Activated CD8-positive, alpha-beta memory T cell treated with anti-CD3 and anti-CD28 coated beads, Interleukin-2, amount 10 ng/mL, durations not matched to agents 7 days and 5 days (primary cell): ENCODE results near the gene NACC2. TPM values are rescaled to one million over a fixed set of nuclear protein-coding genes. Genes with fewer than 3 reads are reported as not detected.

Experiments
- ATAC-seq: fragments of 150-1000 bp; cut with Tn5 transposase; one replicate; pipeline ENCODE4 v1.10.0; 2021; ENCODE audit warnings: moderate library complexity
- CTCF ChIA-PET: fragments of 350-600 bp; sonication (Branson Sonifier 250); formaldehyde crosslinking; loops from one replicate; lab custom pipeline; 2021; ENCODE audit warnings: antibody characterized with exemption; lab: Charles Lee
- DNase-seq: peaks from one replicate; pipeline ENCODE4 v3.0.0-alpha.2; 2020
- H3K27ac Mint-ChIP-seq: one replicate; pipeline ENCODE4 v1.8.0; 2021; ENCODE audit warnings: mild to moderate bottlenecking, mixed read lengths
- H3K27me3 Mint-ChIP-seq: one replicate; pipeline ENCODE4 v1.8.0; 2021; ENCODE audit warnings: mixed read lengths
- H3K36me3 Mint-ChIP-seq: one replicate; pipeline ENCODE4 v1.8.0; 2021; ENCODE audit warnings: mild to moderate bottlenecking, mixed read lengths
- H3K4me1 Mint-ChIP-seq: one replicate; pipeline ENCODE4 v1.8.0; 2021; ENCODE audit warnings: mixed read lengths
- H3K4me3 Mint-ChIP-seq: one replicate; pipeline ENCODE4 v1.8.0; 2021; ENCODE audit warnings: mild to moderate bottlenecking, moderate library complexity, mixed read lengths
- H3K9me3 Mint-ChIP-seq: one replicate; pipeline ENCODE4 v1.8.0; 2022; ENCODE audit warnings: low read depth, mixed read lengths
- total RNA-seq, 2 experiments: library from RNA; stranded (reverse); gene quantifications; one replicate each; pipeline ENCODE4 v1.2.3, GENCODE V29; 2021

NACC2 gene
- total RNA-seq, 2 experiments from 2014 or later: 6.3 to 9.7 TPM

- ATAC-seq (no peak), DNase-seq (no peak)
- Mint-ChIP-seq H3K4me1 (peaks cover 7% of the 10 kb centered on the region), H3K9me3 (no peaks in the 10 kb centered on the region), H3K27ac (no peak overlapping the region), H3K36me3 (peaks cover 5% of the 10 kb centered on the region), H3K4me3 (no peak overlapping the region), H3K27me3 (no peaks in the 10 kb centered on the region)
- CTCF ChIA-PET: no interaction called here
Measured at GRCh38 chr9:136023410-136024225, 71.5 kb downstream of the NACC2 start.

- CTCF ChIA-PET: no interaction called here
- no peaks in the 10 kb centered on the region for H3K9me3 Mint-ChIP-seq
- no peak overlapping the region for H3K4me3 Mint-ChIP-seq
- H3K36me3 Mint-ChIP-seq: peaks cover 5% of the 10 kb centered on the region
- DNase-seq (no peak), ATAC-seq (no peak)
- peaks cover 7% of the 10 kb centered on the region for H3K4me1 Mint-ChIP-seq
- H3K27me3 Mint-ChIP-seq: no peaks in the 10 kb centered on the region
- no peak overlapping the region for H3K27ac Mint-ChIP-seq
Measured at GRCh38 chr9:136022731-136023409, 72.2 kb downstream of the NACC2 start.

- no peak overlapping the region for H3K4me3 Mint-ChIP-seq
- H3K27ac Mint-ChIP-seq: no peak overlapping the region
- peaks cover 2% of the 10 kb centered on the region for H3K36me3 Mint-ChIP-seq
- no peak for ATAC-seq
- H3K27me3 Mint-ChIP-seq: no peaks in the 10 kb centered on the region
- no peak for DNase-seq
- no peaks in the 10 kb centered on the region for H3K9me3 Mint-ChIP-seq
- H3K4me1 Mint-ChIP-seq: peaks cover 7% of the 10 kb centered on the region
- CTCF ChIA-PET: no interaction called here
Measured at GRCh38 chr9:136021872-136022681, 73.0 kb downstream of the NACC2 start.

GRCh38 chr9:136021171-136021871, 73.8 kb downstream of the NACC2 start:
- no peaks in the 10 kb centered on the region for H3K27me3 Mint-ChIP-seq

GRCh38 chr9:136020671-136021070, 74.4 kb downstream of the NACC2 start:
- no peak for DNase-seq
- Mint-ChIP-seq H3K4me3 (no peak overlapping the region), H3K27ac (no peak overlapping the region), H3K36me3 (no peaks in the 10 kb centered on the region), H3K27me3 (no peaks in the 10 kb centered on the region), H3K9me3 (no peaks in the 10 kb centered on the region), H3K4me1 (peaks cover 7% of the 10 kb centered on the region)
- CTCF ChIA-PET: no interaction called here
- no peak for ATAC-seq

More at GRCh38 chr9:136021171-136021871, 73.8 kb downstream of the NACC2 start:
- DNase-seq (no peak), ATAC-seq (no peak)
- Mint-ChIP-seq H3K9me3 (no peaks in the 10 kb centered on the region), H3K36me3 (no peaks in the 10 kb centered on the region), H3K27ac (no peak overlapping the region), H3K4me1 (peaks cover 7% of the 10 kb centered on the region), H3K4me3 (no peak overlapping the region)
- CTCF ChIA-PET: no interaction called here

- CTCF ChIA-PET: no interaction called here
- Mint-ChIP-seq H3K27me3 (no peaks in the 10 kb centered on the region), H3K36me3 (no peaks in the 10 kb centered on the region), H3K4me1 (peaks cover 7% of the 10 kb centered on the region), H3K4me3 (no peak overlapping the region), H3K27ac (no peak overlapping the region), H3K9me3 (no peaks in the 10 kb centered on the region)
- ATAC-seq: no peak
- no peak for DNase-seq
Measured at GRCh38 chr9:136020206-136020605, 74.9 kb downstream of the NACC2 start.

- Mint-ChIP-seq H3K27ac (no peak overlapping the region), H3K36me3 (no peaks in the 10 kb centered on the region), H3K9me3 (no peaks in the 10 kb centered on the region), H3K4me3 (no peak overlapping the region), H3K4me1 (peaks cover 7% of the 10 kb centered on the region), H3K27me3 (no peaks in the 10 kb centered on the region)
- CTCF ChIA-PET: no interaction called here
- no peak for DNase-seq
- no peak for ATAC-seq
Measured at GRCh38 chr9:136019681-136020060, 75.4 kb downstream of the NACC2 start.

GRCh38 chr9:136019041-136019680, 75.9 kb downstream of the NACC2 start:
- H3K27ac Mint-ChIP-seq: no peak overlapping the region
- ATAC-seq: no peak
- H3K36me3 Mint-ChIP-seq: no peaks in the 10 kb centered on the region

GRCh38 chr9:136018257-136019031, 76.6 kb downstream of the NACC2 start:
- no peaks in the 10 kb centered on the region for H3K9me3 Mint-ChIP-seq
- H3K36me3 Mint-ChIP-seq: no peaks in the 10 kb centered on the region
- H3K4me3 Mint-ChIP-seq: no peak overlapping the region
- CTCF ChIA-PET: no interaction called here
- H3K27me3 Mint-ChIP-seq: no peaks in the 10 kb centered on the region
- peaks cover 7% of the 10 kb centered on the region for H3K4me1 Mint-ChIP-seq
- DNase-seq: no peak
- H3K27ac Mint-ChIP-seq: no peak overlapping the region
- no peak for ATAC-seq

More at GRCh38 chr9:136019041-136019680, 75.9 kb downstream of the NACC2 start:
- DNase-seq: no peak
- Mint-ChIP-seq H3K9me3 (no peaks in the 10 kb centered on the region), H3K4me3 (no peak overlapping the region), H3K27me3 (no peaks in the 10 kb centered on the region), H3K4me1 (peaks cover 7% of the 10 kb centered on the region)
- CTCF ChIA-PET: no interaction called here

GRCh38 chr9:136017289-136018190, 77.5 kb downstream of the NACC2 start:
- Mint-ChIP-seq H3K27me3 (no peaks in the 10 kb centered on the region), H3K9me3 (no peaks in the 10 kb centered on the region), H3K36me3 (no peaks in the 10 kb centered on the region), H3K4me1 (peaks cover 7% of the 10 kb centered on the region), H3K27ac (no peak overlapping the region), H3K4me3 (no peak overlapping the region)
- no peak for DNase-seq
- CTCF ChIA-PET: no interaction called here
- no peak for ATAC-seq

- H3K9me3 Mint-ChIP-seq: no peaks in the 10 kb centered on the region
- H3K27ac Mint-ChIP-seq: no peak overlapping the region
- H3K36me3 Mint-ChIP-seq: no peaks in the 10 kb centered on the region
- no peak overlapping the region for H3K4me3 Mint-ChIP-seq
- CTCF ChIA-PET: no interaction called here
- no peaks in the 10 kb centered on the region for H3K27me3 Mint-ChIP-seq
- ATAC-seq (no peak), DNase-seq (no peak)
- peaks cover 7% of the 10 kb centered on the region for H3K4me1 Mint-ChIP-seq
Measured at GRCh38 chr9:136016572-136017288, 78.4 kb downstream of the NACC2 start.
